ENCODE measurements around the gene NPFFR2.

DNA sequence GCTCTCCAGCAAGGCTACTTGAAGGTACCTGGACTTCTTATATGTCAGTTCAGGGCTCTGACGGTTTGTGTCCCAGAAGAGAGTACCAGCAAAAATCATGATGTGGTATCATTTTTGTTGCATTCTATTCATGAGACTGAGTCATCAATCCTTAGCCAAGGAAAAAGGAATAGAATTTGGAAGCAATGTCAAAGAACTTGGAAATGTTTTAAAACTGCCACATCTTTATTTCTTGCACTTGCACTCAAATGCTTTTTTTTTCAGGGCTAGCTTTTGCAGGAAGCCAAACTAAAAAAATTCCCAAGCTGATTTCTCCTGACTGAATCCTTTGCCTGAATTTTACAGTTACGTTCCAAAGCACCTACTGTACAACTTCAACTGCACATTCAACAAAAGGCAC is 112.4 kb downstream of the NPFFR2 start:
- TF ChIP-seq, protein P1, sequence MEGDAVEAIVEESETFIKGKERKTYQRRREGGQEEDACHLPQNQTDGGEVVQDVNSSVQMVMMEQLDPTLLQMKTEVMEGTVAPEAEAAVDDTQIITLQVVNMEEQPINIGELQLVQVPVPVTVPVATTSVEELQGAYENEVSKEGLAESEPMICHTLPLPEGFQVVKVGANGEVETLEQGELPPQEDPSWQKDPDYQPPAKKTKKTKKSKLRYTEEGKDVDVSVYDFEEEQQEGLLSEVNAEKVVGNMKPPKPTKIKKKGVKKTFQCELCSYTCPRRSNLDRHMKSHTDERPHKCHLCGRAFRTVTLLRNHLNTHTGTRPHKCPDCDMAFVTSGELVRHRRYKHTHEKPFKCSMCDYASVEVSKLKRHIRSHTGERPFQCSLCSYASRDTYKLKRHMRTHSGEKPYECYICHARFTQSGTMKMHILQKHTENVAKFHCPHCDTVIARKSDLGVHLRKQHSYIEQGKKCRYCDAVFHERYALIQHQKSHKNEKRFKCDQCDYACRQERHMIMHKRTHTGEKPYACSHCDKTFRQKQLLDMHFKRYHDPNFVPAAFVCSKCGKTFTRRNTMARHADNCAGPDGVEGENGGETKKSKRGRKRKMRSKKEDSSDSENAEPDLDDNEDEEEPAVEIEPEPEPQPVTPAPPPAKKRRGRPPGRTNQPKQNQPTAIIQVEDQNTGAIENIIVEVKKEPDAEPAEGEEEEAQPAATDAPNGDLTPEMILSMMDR (IDR thresholded peaks at IDR 0.05), result no peak
- TF ChIP-seq POLR2A (IDR thresholded peaks at IDR 0.05), result no peak
